HEK293 (cell line): ENCODE results near the gene ADCY4.

Source experiments
- CTCF ChIA-PET: fragments of 350-600 bp; formaldehyde crosslinking; extraction: SDS; loops from one replicate; lab custom pipeline; 2021; ENCODE audit warnings: antibody characterized with exemption; lab: Yijun Ruan, JAX
- POLR2A ChIA-PET: fragments of 300-600 bp; formaldehyde crosslinking; extraction: SDS; loops from one replicate; lab custom pipeline; 2020; ENCODE audit warnings: antibody characterized with exemption, inconsistent platforms; lab: Yijun Ruan, JAX
- H3K27ac ChIP-seq: fragments of 200-500 bp; sonication (Bioruptor generic); 2 replicates; pipeline ENCODE4 v1.5.1; 2014; ENCODE audit warnings: low read depth, low read length, control low read depth, inconsistent platforms; ENCODE audit errors: extremely low read depth
- H3K36me3 ChIP-seq, 2 experiments: fragments of 200-500 bp in 1 of 2; sonication (Bioruptor generic) in 1 of 2; 1 replicate in 1 of 2; 2 replicates in 1 of 2; pipeline ENCODE4 v1.5.1; 2014 to 2017; ENCODE audit warnings: inconsistent platforms in 2 of 2, low read length in 2 of 2; ENCODE audit not compliant: control insufficient read depth in 2 of 2, insufficient read depth in 1 of 2
- H3K4me1 ChIP-seq: fragments of 200-500 bp; sonication (Bioruptor generic); 2 replicates; pipeline ENCODE4 v1.5.1; 2014; ENCODE audit warnings: mild to moderate bottlenecking, low read length, inconsistent platforms; ENCODE audit not compliant: control insufficient read depth, insufficient read depth
- H3K4me3 ChIP-seq: 2 replicates; pipeline ENCODE4 v1.5.1; 2011; ENCODE audit warnings: low read depth, mild to moderate bottlenecking, control low read depth, low read length, moderate library complexity
- H3K9me3 ChIP-seq: fragments of 200-500 bp; sonication (Bioruptor generic); 2 replicates; pipeline ENCODE4 v1.5.1; 2014; ENCODE audit warnings: low read depth, low read length, inconsistent platforms; ENCODE audit not compliant: control insufficient read depth, insufficient read depth
- MYNN ChIP-seq: fragments of 450-650 bp; formaldehyde crosslinking; IDR thresholded peaks from 2 replicates; pipeline ENCODE4 v1.5.1; 2016; ENCODE audit warnings: missing biosample characterization, missing genetic modification characterization, borderline replicate concordance
- RBAK ChIP-seq: fragments of 450-650 bp; formaldehyde crosslinking; IDR thresholded peaks from 2 replicates; pipeline ENCODE4 v1.5.1; 2016; ENCODE audit warnings: missing biosample characterization, missing genetic modification characterization
- SALL2 ChIP-seq: fragments of 450-650 bp; formaldehyde crosslinking; IDR thresholded peaks from 2 replicates; pipeline ENCODE4 v1.5.0; 2017; ENCODE audit warnings: missing biosample characterization, mild to moderate bottlenecking, missing genetic modification characterization, borderline replicate concordance
- WT1 ChIP-seq: fragments of 450-650 bp; formaldehyde crosslinking; IDR thresholded peaks from 2 replicates; pipeline ENCODE4 v1.5.1; 2016; ENCODE audit warnings: missing biosample characterization, missing genetic modification characterization
- ZBTB20 ChIP-seq: fragments of 450-650 bp; formaldehyde crosslinking; IDR thresholded peaks from 2 replicates; pipeline ENCODE4 v1.5.1; 2016; ENCODE audit warnings: missing biosample characterization, missing genetic modification characterization
- ZBTB7A ChIP-seq: fragments of 450-650 bp; formaldehyde crosslinking; IDR thresholded peaks from 2 replicates; pipeline ENCODE4 v1.5.1; 2016; ENCODE audit warnings: low read depth, missing biosample characterization, missing genetic modification characterization
- ZFP37 ChIP-seq: fragments of 450-650 bp; formaldehyde crosslinking; IDR thresholded peaks from 2 replicates; pipeline ENCODE4 v1.5.1; 2016; ENCODE audit warnings: missing biosample characterization, missing genetic modification characterization
- ZFP41 ChIP-seq: fragments of 450-650 bp; formaldehyde crosslinking; IDR thresholded peaks from 2 replicates; pipeline ENCODE4 v1.5.1; 2016; ENCODE audit warnings: missing biosample characterization, missing genetic modification characterization, borderline replicate concordance
- ZNF140 ChIP-seq: fragments of 450-650 bp; formaldehyde crosslinking; IDR thresholded peaks from 2 replicates; pipeline ENCODE4 v1.5.1; 2016; ENCODE audit warnings: missing biosample characterization, missing genetic modification characterization
- ZNF2 ChIP-seq: fragments of 450-650 bp; formaldehyde crosslinking; IDR thresholded peaks from 2 replicates; pipeline ENCODE4 v1.5.1; 2016; ENCODE audit warnings: missing biosample characterization, missing genetic modification characterization
- ZNF24 ChIP-seq: fragments of 450-650 bp; formaldehyde crosslinking; IDR thresholded peaks from 2 replicates; pipeline ENCODE4 v1.5.1; 2016; ENCODE audit warnings: missing biosample characterization, missing genetic modification characterization
- ZNF366 ChIP-seq: fragments of 450-650 bp; formaldehyde crosslinking; conservative IDR thresholded peaks from 2 replicates; pipeline ENCODE4 v1.5.1; 2016; ENCODE audit warnings: missing biosample characterization, missing genetic modification characterization
- ZNF391 ChIP-seq: fragments of 450-650 bp; formaldehyde crosslinking; IDR thresholded peaks from 2 replicates; pipeline ENCODE4 v1.5.1; 2016; ENCODE audit warnings: low read depth, missing biosample characterization, missing genetic modification characterization, borderline replicate concordance
- ZNF510 ChIP-seq: fragments of 450-650 bp; formaldehyde crosslinking; IDR thresholded peaks from 2 replicates; pipeline ENCODE4 v1.5.1; 2018; ENCODE audit warnings: mild to moderate bottlenecking, missing genetic modification characterization, missing biosample characterization; ENCODE audit not compliant: insufficient replicate concordance
- ZNF514 ChIP-seq: fragments of 450-650 bp; formaldehyde crosslinking; IDR thresholded peaks from 2 replicates; pipeline ENCODE4 v1.5.1; 2016; ENCODE audit warnings: missing biosample characterization, missing genetic modification characterization
- ZNF529 ChIP-seq: fragments of 450-650 bp; formaldehyde crosslinking; IDR thresholded peaks from 2 replicates; pipeline ENCODE4 v1.5.1; 2017; ENCODE audit warnings: missing genetic modification characterization, missing biosample characterization; ENCODE audit not compliant: insufficient replicate concordance
- ZNF530 ChIP-seq: fragments of 450-650 bp; formaldehyde crosslinking; IDR thresholded peaks from 2 replicates; pipeline ENCODE4 v1.5.1; 2016; ENCODE audit warnings: low read depth, missing biosample characterization, missing genetic modification characterization
- ZNF558 ChIP-seq: fragments of 450-650 bp; formaldehyde crosslinking; IDR thresholded peaks from 2 replicates; pipeline ENCODE4 v1.5.1; 2016; ENCODE audit warnings: missing biosample characterization, missing genetic modification characterization
- ZNF596 ChIP-seq: fragments of 450-650 bp; IDR thresholded peaks from 2 replicates; pipeline ENCODE4 v1.5.0; 2018; ENCODE audit warnings: missing biosample characterization, mild to moderate bottlenecking, missing genetic modification characterization, moderate library complexity
- ZNF837 ChIP-seq: fragments of 450-650 bp; formaldehyde crosslinking; IDR thresholded peaks from 2 replicates; pipeline ENCODE4 v1.5.1; 2016; ENCODE audit warnings: missing biosample characterization, missing genetic modification characterization
- ZNF843 ChIP-seq: fragments of 450-650 bp; formaldehyde crosslinking; IDR thresholded peaks from 2 replicates; pipeline ENCODE4 v1.5.1; 2016; ENCODE audit warnings: missing biosample characterization, missing genetic modification characterization
- TF ChIP-seq, protein P1 (sequence below): fragments of 450-650 bp; formaldehyde crosslinking; IDR thresholded peaks from 2 replicates; pipeline ENCODE4 v1.5.1; 2016; ENCODE audit warnings: missing biosample characterization, missing genetic modification characterization, low read depth
- TF ChIP-seq, protein P2 (sequence below): fragments of 450-650 bp; formaldehyde crosslinking; IDR thresholded peaks from 2 replicates; pipeline ENCODE4 v1.5.0; 2017; ENCODE audit warnings: missing biosample characterization, missing genetic modification characterization, borderline replicate concordance
- TF ChIP-seq, protein P3 (sequence below): fragments of 450-650 bp; formaldehyde crosslinking; IDR thresholded peaks from 2 replicates; pipeline ENCODE4; 2016; ENCODE audit warnings: missing biosample characterization, missing genetic modification characterization

The ADCY4 gene

DNA sequence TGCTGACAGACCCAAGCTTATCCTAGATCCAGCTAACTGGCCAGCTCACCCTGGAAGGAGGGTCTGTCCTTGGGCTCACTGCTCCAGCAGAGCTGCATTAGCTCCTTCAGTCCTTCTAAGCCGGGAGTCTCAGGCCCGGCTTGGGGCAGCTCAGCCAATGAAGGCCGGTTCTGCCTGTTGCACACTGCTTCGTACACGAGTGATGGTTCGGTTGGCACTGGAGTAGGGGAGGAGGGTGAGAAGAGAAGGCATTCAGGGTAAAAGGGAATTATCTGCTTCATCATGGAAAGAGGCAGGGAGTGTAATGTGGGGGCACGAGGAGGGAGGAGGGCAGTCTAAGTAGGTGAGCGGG lies 2.9 kb upstream of the ADCY4 start:
- no peak overlapping the region for H3K27ac ChIP-seq
- no peaks in the 10 kb centered on the region for H3K36me3 ChIP-seq
- ChIA-PET POLR2A (no interaction called here), CTCF (interaction anchor here (0.7 to 16.9 kb wide), 7 partner anchors 10 to 344 kb away, joined by 3 to 468 read pairs (median 3); partner anchors contain the start of genes CBLN3 and KHNYN)
- no peak overlapping the region for H3K4me3 ChIP-seq
- H3K4me1 ChIP-seq: peaks cover 4% of the 10 kb centered on the region; the same call in 1 of the 2 replicates
- TF ChIP-seq ZNF514 (tag by site-specific recombination): no peak
- no peak for TF ChIP-seq MYNN (tag by site-specific recombination)
- TF ChIP-seq ZNF843: no peak
- no peak for TF ChIP-seq SALL2 (tag by site-specific recombination)
- TF ChIP-seq ZNF24: no peak
- TF ChIP-seq ZNF391 (tag by site-specific recombination): no peak
- no peak for TF ChIP-seq RBAK (tag by site-specific recombination)
- TF ChIP-seq ZNF529 (tag by site-specific recombination): no peak
- H3K9me3 ChIP-seq: no peaks in the 10 kb centered on the region

DNA sequence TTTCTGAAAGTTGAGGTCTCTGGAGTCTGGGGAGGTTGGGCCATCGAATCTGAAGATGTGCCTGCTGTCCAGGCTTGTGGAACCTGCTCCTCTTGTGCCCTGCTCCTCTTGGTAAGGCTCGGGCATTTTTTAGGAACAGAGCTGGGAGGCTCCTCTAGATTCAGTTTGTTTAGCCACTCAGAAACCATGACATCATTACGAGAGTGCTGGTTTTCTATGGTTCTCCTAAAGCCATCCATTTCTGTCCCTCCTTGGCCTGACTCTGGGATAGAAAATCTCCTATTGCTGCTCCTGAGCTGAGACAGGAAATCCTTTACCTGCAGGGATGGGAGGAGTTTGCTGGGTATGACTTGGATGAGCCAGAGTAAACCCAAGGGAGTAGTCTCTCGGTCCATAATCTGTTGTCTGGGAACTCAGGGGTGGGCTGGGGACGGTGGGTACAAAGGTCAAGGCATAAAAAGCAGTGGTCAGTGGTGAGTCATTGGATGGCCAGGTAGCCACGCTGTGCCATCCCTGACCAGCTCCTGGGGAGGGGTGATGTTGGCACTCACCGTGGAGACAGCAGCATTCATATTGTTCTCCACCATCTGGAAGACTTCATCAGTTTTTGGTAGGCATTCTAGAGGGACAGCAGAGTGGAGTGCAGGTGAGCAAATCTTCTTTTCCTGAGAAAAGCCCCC lies 2.4 kb upstream of the ADCY4 start:
- ChIA-PET CTCF (interaction anchor here (0.7 to 16.9 kb wide), 8 partner anchors 10 to 343 kb away, joined by 3 to 468 read pairs (median 3); partner anchors contain the start of genes CBLN3 and KHNYN), POLR2A (interaction anchor here (1.5 kb wide), 1 partner anchor 94 kb away, joined by 8 read pairs; no protein-coding TSS in a partner anchor)
- no peaks in the 10 kb centered on the region for H3K36me3 ChIP-seq
- no peak overlapping the region for H3K27ac ChIP-seq
- TF ChIP-seq ZNF140 (tag by site-specific recombination): no peak
- no peak for TF ChIP-seq ZNF510 (tag by site-specific recombination)
- TF ChIP-seq, protein P1, sequence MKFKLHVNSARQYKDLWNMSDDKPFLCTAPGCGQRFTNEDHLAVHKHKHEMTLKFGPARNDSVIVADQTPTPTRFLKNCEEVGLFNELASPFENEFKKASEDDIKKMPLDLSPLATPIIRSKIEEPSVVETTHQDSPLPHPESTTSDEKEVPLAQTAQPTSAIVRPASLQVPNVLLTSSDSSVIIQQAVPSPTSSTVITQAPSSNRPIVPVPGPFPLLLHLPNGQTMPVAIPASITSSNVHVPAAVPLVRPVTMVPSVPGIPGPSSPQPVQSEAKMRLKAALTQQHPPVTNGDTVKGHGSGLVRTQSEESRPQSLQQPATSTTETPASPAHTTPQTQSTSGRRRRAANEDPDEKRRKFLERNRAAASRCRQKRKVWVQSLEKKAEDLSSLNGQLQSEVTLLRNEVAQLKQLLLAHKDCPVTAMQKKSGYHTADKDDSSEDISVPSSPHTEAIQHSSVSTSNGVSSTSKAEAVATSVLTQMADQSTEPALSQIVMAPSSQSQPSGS (tag by site-specific recombination): peak; percentile 70; the same call in 1 of the 2 replicates
- TF ChIP-seq ZNF843: no peak
- peaks cover 4% of the 10 kb centered on the region; the same call in 1 of the 2 replicates for H3K4me1 ChIP-seq
- H3K4me3 ChIP-seq: no peak overlapping the region
- H3K9me3 ChIP-seq: no peaks in the 10 kb centered on the region

DNA sequence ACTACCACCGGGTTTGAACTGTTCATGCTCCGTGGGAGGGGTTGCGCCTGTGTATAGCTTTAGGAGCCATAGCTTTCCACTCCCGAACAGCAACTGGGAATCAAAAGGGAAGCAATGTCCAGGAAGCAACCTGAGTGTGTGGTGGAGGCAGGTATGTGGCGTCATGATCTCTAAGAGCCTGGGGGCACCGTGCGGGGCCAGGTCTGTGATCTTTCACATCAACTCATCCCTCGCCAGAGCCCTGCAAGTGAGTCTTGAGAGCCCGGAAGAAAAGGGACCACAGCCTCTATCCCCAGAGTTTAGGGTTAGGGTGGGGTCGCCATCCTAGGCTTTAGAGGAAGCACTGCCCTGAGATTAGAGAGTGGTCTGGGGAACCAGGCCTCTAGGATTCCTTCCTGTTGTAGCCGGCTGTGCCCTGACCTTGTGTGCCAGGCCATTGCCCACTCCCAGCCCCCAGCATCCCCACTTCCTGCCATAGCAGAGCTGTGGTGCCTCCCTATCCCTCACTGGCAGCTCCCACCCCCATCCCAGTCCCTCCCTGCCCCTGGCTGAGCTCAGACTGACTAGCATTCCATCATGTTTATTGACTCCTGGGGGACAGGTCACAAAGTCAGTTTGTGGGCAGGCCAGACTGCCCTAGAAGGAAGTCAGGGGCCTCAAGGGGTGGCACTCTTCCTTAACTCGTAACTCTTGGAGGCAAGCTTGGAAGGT lies 745 bp upstream of the ADCY4 start:
- no peak overlapping the region for H3K27ac ChIP-seq
- CTCF ChIA-PET: interaction anchor here (0.5 to 16.9 kb wide), 11 partner anchors 17 to 817 kb away, joined by 3 to 468 read pairs (median 3); partner anchors contain the start of genes CBLN3 and KHNYN
- peaks cover 4% of the 10 kb centered on the region; the same call in 1 of the 2 replicates for H3K4me1 ChIP-seq
- no peaks in the 10 kb centered on the region for H3K9me3 ChIP-seq
- no peaks in the 10 kb centered on the region for H3K36me3 ChIP-seq
- no peak overlapping the region for H3K4me3 ChIP-seq
- TF ChIP-seq ZBTB7A: no peak
- TF ChIP-seq, protein P2, sequence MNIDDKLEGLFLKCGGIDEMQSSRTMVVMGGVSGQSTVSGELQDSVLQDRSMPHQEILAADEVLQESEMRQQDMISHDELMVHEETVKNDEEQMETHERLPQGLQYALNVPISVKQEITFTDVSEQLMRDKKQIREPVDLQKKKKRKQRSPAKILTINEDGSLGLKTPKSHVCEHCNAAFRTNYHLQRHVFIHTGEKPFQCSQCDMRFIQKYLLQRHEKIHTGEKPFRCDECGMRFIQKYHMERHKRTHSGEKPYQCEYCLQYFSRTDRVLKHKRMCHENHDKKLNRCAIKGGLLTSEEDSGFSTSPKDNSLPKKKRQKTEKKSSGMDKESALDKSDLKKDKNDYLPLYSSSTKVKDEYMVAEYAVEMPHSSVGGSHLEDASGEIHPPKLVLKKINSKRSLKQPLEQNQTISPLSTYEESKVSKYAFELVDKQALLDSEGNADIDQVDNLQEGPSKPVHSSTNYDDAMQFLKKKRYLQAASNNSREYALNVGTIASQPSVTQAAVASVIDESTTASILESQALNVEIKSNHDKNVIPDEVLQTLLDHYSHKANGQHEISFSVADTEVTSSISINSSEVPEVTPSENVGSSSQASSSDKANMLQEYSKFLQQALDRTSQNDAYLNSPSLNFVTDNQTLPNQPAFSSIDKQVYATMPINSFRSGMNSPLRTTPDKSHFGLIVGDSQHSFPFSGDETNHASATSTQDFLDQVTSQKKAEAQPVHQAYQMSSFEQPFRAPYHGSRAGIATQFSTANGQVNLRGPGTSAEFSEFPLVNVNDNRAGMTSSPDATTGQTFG (tag by site-specific recombination): no peak
- TF ChIP-seq ZFP37: no peak
- TF ChIP-seq ZNF2: no peak
- TF ChIP-seq ZFP41: no peak
- TF ChIP-seq ZNF24: no peak
- TF ChIP-seq ZBTB20 (tag by site-specific recombination): no peak
- no peak for TF ChIP-seq ZNF530
- TF ChIP-seq WT1: no peak
- TF ChIP-seq ZNF366 (tag by site-specific recombination): no peak
- TF ChIP-seq SALL2 (tag by site-specific recombination): no peak
- no peak for TF ChIP-seq ZNF558 (tag by site-specific recombination)
- no peak for TF ChIP-seq ZNF596
- no peak for TF ChIP-seq ZNF837
- TF ChIP-seq, protein P3, sequence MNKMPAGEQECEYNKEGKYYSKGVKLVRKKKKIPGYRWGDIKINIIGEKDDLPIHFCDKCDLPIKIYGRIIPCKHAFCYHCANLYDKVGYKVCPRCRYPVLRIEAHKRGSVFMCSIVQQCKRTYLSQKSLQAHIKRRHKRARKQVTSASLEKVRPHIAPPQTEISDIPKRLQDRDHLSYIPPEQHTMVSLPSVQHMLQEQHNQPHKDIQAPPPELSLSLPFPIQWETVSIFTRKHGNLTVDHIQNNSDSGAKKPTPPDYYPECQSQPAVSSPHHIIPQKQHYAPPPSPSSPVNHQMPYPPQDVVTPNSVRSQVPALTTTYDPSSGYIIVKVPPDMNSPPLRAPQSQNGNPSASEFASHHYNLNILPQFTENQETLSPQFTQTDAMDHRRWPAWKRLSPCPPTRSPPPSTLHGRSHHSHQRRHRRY (tag by site-specific recombination): no peak
- POLR2A ChIA-PET: interaction anchor here (1.5 kb wide), 1 partner anchor 96 kb away, joined by 8 read pairs; no protein-coding TSS in a partner anchor
